LoVo (cell line): ENCODE data around the gene BCAP31.
A peak's percentile ranks its signal among the peaks of the same experiment; 100 is the strongest.
"Not testable (repeated sequence)": the region's sequence is repeated elsewhere in the genome, so short reads cannot be mapped to it uniquely, and the experiment has no call there.

ENCODE experiments used
- DNase-seq: peaks from one replicate; pipeline ENCODE4 v3.0.0-alpha.2; 2016; ENCODE audit warnings: low spot score

Gene BCAP31

DNA sequence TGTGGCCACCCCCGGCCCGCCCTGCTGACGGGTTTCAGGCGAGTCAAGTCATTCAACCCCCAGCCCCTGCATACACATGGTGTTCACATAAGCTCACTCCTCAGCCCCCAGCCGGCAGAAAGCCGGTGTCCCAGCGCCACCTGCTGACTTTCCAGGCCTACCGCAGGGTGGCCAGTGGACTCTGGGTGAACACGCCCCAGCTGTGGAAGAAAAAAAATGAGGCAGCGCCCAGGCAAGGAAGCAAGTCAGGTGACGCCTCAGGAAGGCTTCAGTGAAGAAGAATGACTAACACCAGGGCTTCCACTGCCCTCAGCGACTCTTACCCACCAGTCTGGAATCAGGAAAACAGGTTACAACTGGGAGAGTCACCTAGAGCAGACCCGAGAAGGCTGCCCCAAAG is 15.8 kb downstream of the BCAP31 start:
- DNase-seq: peak; percentile 57

DNA sequence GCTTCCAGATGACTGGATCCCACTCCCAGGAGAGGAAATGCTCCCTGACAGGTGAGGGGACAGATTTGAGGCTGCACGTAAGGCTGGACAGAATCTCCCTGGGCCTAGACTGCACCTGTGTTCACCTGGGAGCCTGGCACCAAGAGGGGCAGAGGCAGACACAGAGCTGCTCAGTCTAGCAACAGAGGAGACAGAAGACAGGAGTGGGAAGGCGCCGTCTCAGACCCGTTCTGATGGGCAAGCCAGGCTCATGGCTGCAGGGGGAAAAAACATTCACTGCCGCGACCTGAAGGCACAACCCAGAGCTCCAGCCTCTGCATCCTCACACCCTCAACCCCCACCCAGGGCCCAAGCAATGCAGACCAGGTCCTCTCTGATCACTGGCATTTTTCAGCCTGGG is 16.8 kb downstream of the BCAP31 start:
- no peak for DNase-seq

DNA sequence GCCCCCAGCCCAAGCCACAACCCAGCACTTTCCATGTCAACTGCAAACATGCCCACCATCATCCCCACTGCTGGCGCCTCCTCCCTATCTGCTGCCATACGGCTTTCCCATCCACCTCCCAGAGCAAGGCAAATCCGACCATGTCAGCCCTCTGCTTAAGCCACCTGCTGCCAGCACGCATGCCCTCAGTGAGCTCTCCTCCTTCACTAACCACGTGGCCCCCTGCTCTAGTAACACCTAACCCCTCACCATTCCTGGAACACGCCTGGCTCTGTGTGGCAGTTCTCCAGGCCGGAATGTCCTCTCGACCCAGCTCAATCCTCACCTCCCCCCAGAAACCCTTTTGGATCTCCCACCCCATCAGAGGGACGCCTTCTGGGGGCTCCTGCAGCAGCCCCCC is 17.4 kb downstream of the BCAP31 start:
- no peak for DNase-seq

DNA sequence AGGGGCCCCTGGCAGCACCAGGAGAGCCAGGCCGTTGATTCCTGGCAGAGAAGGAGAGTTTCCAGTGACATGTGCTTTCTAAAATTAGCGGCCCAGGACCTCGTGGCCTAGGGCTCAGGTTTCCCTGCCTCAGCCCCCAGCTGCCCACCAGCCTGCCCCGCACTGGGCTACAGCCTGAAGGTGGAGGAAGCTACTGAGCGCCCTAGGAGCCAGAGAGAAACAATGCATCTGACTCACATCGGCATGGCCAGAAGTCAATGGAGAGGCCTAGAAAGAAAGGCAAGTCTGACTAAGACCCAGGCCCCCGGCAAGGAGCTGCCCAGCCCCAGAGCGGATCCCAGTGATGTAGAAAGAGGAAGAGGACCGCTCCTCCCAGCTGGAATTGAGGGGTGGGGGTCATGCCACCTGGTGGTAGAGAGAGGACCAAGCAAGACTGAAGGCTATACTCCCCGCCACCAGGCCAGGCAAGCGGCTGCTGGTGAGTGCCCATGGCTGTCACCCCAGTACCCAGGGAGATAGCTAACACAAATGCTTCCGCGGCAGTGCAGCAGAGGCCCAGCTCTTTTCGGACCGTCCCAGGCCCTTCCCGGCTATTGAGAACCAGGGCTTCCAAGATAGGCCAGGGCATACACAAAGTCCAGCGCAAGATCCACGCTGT is 18.7 kb downstream of the BCAP31 start:
- DNase-seq: not testable (repeated sequence)

DNA sequence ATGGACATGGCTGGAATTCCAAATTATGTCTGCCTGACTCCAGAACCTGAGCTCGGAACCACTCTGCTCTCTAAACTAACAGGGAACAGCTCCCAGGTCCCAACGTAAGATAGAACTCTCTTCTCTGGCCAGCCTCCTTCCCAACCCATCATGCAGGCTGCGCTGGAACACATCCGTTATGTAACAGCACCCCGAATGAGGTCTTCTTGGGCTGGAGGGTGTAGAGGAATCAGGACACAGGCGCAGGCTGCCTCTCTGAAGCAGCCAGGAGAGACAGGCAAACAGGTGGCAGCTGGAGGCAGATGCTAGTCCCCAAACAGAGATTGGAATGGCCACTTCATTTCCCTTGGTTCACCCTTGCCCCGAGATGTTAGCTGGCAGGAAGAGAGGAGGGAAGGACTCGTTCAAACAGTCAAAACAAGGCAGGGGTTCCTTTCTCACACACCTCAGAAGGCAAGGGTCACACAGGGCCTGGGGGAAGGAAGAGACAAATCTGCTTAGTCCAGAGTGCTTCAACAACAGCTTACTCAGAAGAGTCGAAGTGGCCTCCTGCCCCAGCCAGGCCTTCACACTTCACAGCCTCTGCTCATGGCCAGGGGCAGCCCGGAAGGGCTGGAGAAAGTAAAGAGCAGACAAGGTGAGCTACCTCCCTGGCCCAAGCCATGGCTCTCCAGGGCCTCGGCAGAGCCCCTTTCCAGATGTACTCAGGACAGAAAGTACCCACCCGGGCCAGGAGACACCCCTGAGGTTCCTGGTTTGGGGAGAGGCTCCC is 19.4 kb downstream of the BCAP31 start:
- DNase-seq: not testable (repeated sequence)

DNA sequence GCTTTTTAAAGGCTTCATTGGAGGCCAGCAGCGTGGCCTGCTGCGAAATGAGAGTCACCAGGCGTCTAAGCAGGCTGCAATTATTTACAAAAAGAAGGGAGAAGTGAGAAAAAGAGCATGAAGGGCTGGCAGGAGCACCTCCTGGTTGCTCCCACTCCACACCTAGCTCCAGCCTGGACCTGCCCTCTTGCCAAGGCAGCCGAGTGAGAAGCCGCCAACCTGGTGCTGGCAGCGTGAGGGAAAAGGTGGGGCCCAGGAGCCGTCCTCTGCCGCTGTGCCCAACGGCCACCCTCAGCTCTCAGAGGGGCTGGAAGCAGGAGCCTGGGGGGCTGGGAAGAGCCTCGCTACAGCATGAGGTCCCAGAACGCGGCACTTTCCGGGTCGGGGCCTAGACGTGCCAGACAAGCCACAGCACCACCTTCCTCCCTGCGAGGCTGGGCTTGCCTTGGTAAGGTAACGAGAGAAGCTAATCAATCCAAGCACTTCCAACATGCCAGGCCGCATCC is 20.1 kb downstream of the BCAP31 start:
- no peak for DNase-seq

DNA sequence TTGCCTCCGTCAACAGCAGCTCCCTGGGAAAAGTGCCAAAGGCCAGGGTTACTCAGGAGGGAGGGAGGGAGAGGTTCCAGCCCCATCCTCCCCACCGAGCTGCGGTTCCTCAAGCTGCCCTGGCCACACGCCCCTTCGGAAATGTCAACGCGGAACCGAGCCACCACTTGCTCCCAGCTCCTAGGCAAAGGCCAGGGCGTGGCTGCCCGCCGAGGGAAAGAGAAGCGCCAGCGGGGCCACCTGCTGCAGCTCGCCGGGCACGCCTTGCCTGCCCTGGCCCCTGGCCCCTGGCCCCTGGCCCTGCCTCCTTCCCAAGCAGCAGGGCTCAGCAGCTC is 21.2 kb downstream of the BCAP31 start:
- DNase-seq: no peak

DNA sequence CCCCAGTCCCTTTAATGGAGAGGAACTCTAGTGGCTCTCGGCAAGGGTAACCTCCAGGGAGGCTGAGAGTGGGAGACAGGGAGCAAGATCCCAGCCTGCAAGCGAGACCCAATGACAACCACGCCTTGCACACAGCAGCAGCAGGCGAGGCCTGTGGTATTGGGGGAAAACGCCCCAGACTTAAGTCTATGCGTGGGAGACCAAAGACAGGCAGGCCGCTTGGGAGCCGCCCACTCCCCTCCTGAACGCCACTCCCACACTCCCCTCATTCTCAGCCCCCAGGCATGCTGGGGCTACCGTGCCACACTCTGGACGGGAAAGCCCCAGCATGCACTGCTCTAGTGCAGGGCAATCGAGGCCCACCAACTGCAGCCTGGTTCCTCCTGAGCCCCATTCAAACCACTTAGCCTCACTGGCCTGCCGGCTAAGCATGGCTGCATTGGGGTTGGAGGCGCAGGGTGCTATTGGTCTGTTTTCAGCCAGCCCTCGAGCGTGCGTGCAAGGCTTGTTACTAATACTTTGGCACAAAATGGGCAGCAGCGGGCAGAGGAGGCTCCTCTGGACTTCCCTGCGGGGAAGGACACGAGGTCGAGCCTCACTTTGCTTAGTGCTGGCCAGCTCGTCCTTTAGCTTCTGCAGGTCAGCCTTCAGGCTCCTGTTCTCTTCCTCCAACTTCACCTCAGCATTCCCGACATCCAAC is 21.7 kb downstream of the BCAP31 start:
- DNase-seq: no peak

DNA sequence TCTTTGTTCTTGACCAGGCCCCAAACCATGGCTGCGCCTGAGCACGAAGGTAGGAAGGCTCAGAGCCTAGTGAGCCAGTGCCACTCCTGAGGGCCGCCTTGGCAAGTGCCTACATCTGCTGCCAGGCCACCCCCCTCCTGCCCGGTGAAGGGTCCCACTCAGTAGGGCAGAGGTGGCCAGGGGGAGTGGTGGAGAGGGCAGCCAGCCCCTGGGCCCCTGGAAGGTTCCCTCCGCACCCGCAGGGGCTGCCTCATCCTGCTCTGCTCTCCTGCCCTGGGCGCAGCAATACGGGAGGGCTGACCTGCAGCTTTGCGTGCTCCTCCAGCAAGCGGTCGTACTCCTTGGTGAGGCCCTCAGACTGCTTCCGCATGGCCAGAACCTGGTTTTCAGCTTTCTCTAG is 22.5 kb downstream of the BCAP31 start:
- DNase-seq: no peak

DNA sequence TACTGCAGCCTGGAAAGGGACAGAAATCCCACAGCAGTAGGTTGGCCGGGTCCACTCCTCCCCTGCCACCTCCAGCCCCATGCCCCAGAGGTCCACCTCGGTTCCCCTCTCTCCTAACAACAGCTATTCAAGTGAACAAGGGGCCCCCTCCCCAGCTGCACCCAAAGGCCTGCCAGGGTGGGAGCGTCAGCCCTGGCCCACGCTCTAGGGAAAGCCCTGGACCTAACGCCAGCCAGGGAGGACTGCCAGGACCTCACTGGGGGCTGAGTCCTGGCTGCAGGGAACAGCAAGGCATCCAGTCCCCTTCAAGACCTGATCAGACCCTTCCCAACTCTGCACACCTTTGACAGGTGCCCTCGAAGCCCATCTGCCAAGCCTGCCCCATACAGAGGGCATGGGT is 23.2 kb downstream of the BCAP31 start:
- DNase-seq: no peak

DNA sequence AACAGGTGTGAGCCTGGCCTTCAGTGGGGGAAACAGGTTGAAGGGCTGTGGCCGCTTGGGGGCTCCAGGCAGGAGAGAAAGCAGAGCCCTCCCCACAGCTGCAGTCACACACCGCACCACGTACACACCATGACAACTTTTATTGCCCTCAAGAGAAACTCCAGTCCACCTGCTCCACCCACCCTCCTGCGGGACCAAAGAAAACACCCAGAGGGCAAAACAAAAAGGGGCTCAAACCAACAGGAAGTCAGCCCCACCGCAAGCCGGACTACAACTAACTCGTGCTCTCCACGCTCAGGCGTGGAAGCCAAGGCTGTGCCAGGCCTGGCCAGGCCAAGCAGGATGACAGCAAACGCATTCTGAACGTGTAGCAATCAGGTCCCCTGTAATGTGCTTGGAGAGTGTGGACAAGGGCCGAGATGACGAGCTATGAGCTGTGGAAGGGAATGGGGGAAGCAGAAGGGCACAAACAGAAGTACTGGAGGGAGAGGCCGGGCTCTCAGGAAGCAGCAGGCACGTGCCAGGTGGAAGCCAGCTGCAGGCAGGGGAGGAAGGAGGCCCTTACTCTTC is 23.7 kb downstream of the BCAP31 start:
- no peak for DNase-seq

DNA sequence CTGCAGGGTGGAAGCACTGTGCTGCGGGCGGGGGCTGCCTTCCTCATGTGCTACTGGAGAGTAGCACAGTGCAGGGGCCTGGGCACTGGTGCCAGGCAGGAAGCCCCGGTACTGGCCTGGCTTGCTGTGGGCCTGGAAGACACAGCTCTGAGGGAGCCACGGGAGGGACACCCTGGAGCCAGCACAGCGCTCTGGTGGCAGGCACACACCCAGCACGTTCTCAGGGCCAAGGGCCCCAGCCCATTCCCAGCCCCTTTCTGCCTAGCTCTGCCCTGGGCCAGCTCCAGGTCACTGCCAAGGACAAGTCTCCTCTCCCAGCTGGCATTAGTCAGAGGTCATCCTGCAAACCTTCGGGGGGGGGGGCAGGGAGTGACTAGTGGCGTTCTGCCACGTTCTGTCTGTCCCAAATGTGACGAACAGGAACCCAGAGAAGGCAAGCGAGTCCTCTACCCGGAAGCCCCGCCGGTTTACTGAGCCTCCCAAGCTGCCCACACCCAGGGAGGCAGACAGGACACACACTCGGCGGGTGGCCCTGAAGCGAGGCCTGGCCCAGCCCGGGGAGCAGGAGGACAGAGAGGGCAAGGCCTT is 24.3 kb downstream of the BCAP31 start:
- not testable (repeated sequence) for DNase-seq

DNA sequence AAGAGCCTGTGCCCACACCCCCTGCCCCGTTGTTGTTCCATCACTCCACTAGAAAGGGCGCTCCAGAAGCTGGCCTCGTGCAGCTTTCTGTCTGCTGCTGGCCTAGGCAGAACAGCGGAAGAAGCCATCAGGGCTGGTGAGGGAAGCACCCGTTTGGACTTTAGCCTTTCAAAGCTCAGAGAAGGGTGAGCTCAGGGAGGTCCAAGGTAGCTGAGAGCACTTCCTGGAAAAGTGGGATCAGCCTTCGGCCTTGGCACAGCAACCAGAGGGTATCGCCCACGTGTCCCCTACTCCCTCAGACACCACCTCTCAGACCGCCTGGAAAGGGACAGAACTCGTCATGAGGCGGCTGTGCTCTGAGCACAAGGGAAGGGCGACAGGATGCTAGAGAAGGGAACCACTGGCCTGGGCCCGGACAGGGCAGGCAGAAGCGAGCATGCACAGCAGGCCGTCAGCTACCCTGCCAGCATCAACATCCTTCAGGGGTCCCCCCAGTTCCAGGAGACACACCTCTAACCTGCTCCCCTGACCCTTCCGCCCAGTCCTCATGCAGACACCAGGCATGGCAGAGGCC is 24.9 kb downstream of the BCAP31 start:
- not testable (repeated sequence) for DNase-seq

DNA sequence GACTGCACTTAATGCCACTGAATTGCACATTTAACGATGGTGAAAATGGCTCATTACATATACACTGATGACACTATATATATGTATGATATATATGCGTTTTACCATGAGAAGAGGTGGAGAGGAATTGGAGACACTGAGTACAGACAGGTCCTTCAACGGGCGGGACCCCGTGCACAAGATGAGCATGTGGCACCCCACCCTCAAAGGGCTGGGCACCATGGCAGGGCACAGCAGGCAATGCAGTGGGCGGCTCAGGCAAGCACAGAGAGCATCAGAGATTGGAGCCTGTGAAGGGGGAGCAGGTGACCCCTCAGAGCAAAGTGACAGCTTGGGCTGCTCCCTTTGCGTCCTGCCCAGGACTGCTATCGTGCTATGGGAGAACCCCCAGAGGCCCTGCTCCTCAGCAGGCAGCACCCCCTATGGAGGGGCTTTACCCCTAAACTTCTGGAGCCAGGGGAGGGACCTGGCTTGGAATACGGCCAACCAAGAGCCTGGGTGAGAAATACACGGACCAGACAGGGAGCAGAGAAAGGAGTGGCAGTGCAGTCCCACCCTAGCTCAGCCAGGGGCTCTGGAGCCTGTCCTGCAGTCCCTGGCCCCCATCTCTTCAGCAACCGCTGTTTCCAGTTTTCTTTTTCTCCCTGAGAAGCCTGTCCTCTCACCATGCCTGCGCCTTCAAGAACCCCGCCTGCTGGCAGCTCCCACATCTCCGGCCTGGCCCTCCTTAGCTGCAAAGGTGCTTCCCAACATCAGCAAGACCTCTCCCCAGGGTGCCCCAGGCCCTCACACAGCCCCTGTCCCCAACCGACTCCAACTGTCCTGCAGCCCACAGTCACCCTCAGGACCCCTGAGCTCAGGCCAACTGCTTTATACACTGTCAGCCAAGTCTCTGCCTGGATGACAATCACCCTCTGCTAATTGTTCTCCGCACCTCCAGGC is 26.0 kb downstream of the BCAP31 start:
- no peak for DNase-seq

DNA sequence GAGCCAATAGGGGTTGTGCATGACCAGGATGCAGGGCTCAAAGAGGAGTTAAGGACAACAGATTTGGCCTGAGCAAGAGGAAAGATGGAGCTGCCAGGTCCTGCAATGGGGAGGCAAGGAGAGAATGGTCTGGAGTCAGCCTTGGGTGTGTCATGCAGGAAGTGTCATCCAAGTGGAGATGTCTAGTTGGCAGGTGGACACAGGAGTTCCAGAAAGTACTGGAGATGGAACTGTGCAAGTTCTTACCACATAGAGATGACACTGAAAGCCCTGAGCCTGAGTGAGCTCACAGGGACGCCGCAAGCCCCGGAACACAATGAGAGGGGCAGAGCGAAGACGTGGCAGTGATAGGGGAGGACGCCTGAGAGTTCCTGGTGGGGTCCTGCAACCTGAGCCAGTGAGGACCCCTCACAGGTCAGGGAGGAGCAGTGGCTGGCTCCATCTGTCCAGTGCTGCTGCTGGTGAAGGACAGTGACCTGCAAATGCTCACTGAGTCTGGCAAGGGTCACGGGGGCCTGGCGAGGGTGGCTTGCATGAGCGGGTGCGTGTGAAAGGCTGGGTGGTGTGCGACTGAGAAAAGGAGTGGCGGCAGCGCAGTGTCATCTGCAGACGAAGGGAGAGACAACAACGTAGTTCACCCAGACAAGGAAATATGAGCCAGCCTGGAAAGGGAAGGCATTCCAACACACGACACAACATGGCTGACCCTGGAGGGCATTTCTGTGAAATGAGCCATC is 27.0 kb downstream of the BCAP31 start:
- not testable (repeated sequence) for DNase-seq

DNA sequence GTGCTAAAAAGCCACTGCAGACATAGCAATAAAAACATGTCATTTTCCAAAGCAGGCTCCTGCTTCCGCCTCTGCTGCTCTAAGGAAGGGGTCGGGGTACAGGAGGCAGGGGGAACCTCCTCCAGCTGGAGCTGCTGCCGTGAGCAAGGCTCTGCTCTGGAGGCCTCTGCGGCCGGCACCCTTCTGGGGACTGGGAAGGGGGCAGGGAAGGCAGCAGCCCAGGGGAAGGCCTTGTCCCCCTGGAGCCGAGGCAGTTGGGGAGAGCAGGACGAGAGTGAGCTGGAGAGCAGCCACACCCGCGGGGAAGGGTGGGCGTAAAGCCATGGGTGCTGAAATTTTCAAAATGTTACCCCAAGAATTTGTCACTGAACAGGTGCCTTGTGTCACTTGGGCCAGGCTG is 27.6 kb downstream of the BCAP31 start:
- DNase-seq: not testable (repeated sequence)

DNA sequence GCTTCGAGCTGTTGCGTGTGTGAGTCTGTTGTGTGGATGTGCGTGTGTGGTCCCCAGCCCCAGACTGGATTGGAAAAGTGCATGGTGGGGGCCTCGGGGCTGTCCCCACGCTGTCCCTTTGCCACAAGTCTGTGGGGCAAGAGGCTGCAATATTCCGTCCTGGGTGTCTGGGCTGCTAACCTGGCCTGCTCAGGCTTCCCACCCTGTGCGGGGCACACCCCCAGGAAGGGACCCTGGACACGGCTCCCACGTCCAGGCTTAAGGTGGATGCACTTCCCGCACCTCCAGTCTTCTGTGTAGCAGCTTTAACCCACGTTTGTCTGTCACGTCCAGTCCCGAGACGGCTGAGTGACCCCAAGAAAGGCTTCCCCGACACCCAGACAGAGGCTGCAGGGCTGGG is 28.1 kb downstream of the BCAP31 start:
- DNase-seq: no peak

DNA sequence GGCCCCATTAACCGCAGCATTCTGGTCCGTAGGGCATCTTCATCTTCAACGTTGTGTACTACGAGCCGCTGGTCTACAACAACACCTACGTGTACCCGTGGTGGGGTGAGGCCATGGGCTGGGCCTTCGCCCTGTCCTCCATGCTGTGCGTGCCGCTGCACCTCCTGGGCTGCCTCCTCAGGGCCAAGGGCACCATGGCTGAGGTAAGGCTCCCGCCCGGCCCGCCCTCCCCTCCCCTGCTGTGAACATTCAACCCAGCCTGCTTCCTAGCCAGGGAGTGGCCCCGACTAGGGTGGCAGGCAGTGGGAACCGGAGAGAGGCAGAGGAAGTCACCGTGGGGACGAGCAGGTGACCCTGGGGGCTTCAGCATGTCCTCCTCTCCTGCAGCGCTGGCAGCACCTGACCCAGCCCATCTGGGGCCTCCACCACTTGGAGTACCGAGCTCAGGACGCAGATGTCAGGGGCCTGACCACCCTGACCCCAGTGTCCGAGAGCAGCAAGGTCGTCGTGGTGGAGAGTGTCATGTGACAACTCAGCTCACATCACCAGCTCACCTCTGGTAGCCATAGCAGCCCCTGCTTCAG is 29.4 kb downstream of the BCAP31 start:
- DNase-seq: no peak

DNA sequence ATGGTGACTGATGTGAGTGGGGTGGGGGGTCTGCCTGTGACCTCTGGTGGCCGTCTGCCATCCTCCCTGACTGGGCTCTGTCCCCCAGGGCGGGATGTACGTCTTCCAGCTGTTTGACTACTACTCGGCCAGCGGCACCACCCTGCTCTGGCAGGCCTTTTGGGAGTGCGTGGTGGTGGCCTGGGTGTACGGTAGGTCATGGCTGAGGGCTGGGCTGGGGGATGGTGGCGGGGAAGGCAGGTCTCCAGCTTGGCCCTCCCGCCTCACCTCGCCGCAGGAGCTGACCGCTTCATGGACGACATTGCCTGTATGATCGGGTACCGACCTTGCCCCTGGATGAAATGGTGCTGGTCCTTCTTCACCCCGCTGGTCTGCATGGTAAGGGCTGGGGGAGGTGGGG is 29.9 kb downstream of the BCAP31 start:
- not testable (repeated sequence) for DNase-seq
